Liver (tissue), 9 donors: ENCODE measurements around the gene GPRIN3. TPM values are rescaled to one million over a fixed set of nuclear protein-coding genes. Genes with fewer than 3 reads are reported as not detected.

Experiments used
- DNase-seq: peaks from one replicate; pipeline ENCODE4 v3.0.0-alpha.2; 2017; ENCODE audit warnings: low spot score
- H3K27ac ChIP-seq, 2 donors: one replicate each; pipeline ENCODE4 v1.7.0; 2013; ENCODE audit warnings: inconsistent platforms in 2 of 2, low read length in 2 of 2, control low read depth in 1 of 2, low read depth in 1 of 2, mild to moderate bottlenecking in 1 of 2
- H3K27me3 ChIP-seq, 4 donors: one replicate each; pipeline versions ENCODE4 v1.6.1 to v1.7.0; 2013; ENCODE audit warnings: low read length in 3 of 4, inconsistent platforms in 1 of 4, mild to moderate bottlenecking in 1 of 4, moderate library complexity in 1 of 4; ENCODE audit not compliant: control insufficient read depth in 4 of 4, insufficient read depth in 4 of 4
- H3K36me3 ChIP-seq, 4 donors: one replicate each; pipeline versions ENCODE4 v1.6.1 to v1.7.0; 2013; ENCODE audit warnings: low read length in 3 of 4, mild to moderate bottlenecking in 3 of 4, low read depth in 1 of 4, moderate library complexity in 1 of 4; ENCODE audit not compliant: control insufficient read depth in 4 of 4, insufficient read depth in 3 of 4
- H3K4me1 ChIP-seq, 4 donors: one replicate each; pipeline versions ENCODE4 v1.6.1 to v1.7.0; 2013; ENCODE audit warnings: low read length in 3 of 4, mild to moderate bottlenecking in 3 of 4, moderate library complexity in 1 of 4; ENCODE audit not compliant: control insufficient read depth in 4 of 4, insufficient read depth in 4 of 4
- H3K4me3 ChIP-seq, 3 donors: one replicate each; pipeline versions ENCODE4 v1.6.1 to v1.7.0; 2013; ENCODE audit warnings: low read length in 3 of 3, control low read depth in 1 of 3, low read depth in 1 of 3, mild to moderate bottlenecking in 1 of 3
- H3K9ac ChIP-seq, 2 donors: one replicate each; pipeline ENCODE4 v1.7.0; 2013; ENCODE audit warnings: low read length in 2 of 2, mild to moderate bottlenecking in 2 of 2, moderate library complexity in 2 of 2, control low read depth in 1 of 2, low read depth in 1 of 2
- H3K9me3 ChIP-seq, 4 donors: one replicate each; pipeline versions ENCODE4 v1.6.1 to v1.7.0; 2013; ENCODE audit warnings: low read length in 3 of 4; ENCODE audit not compliant: control insufficient read depth in 4 of 4
- EGR1 ChIP-seq, 2 donors: IDR thresholded peaks; 2 replicates each; pipeline ENCODE4 v1.6.1; 2016 to 2018; ENCODE audit warnings: antibody characterized with exemption in 2 of 2, low read depth in 2 of 2
- FOXA1 ChIP-seq: IDR thresholded peaks from 2 replicates; pipeline ENCODE4 v1.6.1; 2016; ENCODE audit warnings: antibody characterized with exemption
- FOXA2 ChIP-seq: IDR thresholded peaks from 2 replicates; pipeline ENCODE4 v1.6.1; 2016; ENCODE audit warnings: antibody characterized with exemption
- GABPA ChIP-seq, 2 donors: IDR thresholded peaks in 1 of 2; conservative IDR thresholded peaks in 1 of 2; 2 replicates each; pipeline ENCODE4 v1.6.1; 2016; ENCODE audit warnings: antibody characterized with exemption in 2 of 2, mild to moderate bottlenecking in 1 of 2, moderate library complexity in 1 of 2
- HNF4A ChIP-seq, 2 donors: conservative IDR thresholded peaks; 2 replicates each; pipeline ENCODE4 v1.6.1; 2016; ENCODE audit warnings: antibody characterized with exemption in 2 of 2, mild to moderate bottlenecking in 2 of 2
- HNF4G ChIP-seq: IDR thresholded peaks from 2 replicates; pipeline ENCODE4 v1.6.1; 2016; ENCODE audit warnings: antibody characterized with exemption
- JUND ChIP-seq, 2 donors: IDR thresholded peaks; 2 replicates each; pipeline ENCODE4 v1.6.1; 2016; ENCODE audit warnings: antibody characterized with exemption in 2 of 2
- NR2F2 ChIP-seq: IDR thresholded peaks from 2 replicates; pipeline ENCODE4 v1.6.1; 2016; ENCODE audit warnings: antibody characterized with exemption
- REST ChIP-seq: IDR thresholded peaks from 2 replicates; pipeline ENCODE4 v1.6.1; 2016; ENCODE audit warnings: antibody characterized with exemption, mild to moderate bottlenecking
- RXRA ChIP-seq, 2 donors: IDR thresholded peaks; 2 replicates each; pipeline ENCODE4 v1.6.1; 2017 to 2018; ENCODE audit warnings: antibody characterized with exemption in 2 of 2, mild to moderate bottlenecking in 1 of 2
- SP1 ChIP-seq: IDR thresholded peaks from 2 replicates; pipeline ENCODE4 v1.6.1; 2018; ENCODE audit warnings: antibody characterized with exemption, mild to moderate bottlenecking
- TAF1 ChIP-seq: conservative IDR thresholded peaks from 2 replicates; pipeline ENCODE4 v1.6.1; 2016; ENCODE audit warnings: antibody characterized with exemption, mild to moderate bottlenecking
- WGBS: extraction: QIAGEN DNeasy Blood & Tissue Kit; methylation state at CpG from one replicate; pipeline ENCODE4 v1.1.7; 2013; 5-methylcytosine and 5-hydroxymethylcytosine counted together
- polyA plus RNA-seq, 2 donors: library from polyadenylated mRNA; stranded (reverse) in 1 of 2; unstranded in 1 of 2; fragments of 200-250 nt in 1 of 2; fragments of >200 nt in 1 of 2; fragmentation: Nextera tagmentation in 1 of 2; extraction: Ambion mirVana in 1 of 2; gene quantifications; one replicate each; pipeline versions ENCODE4 v1.2.1 to v1.2.3, GENCODE V29; 2013 to 2015
- total RNA-seq, 2 donors: library from RNA; depleted of rRNA; stranded (reverse); fragments of >200 nt; gene quantifications; one replicate each; pipeline ENCODE4 v1.2.3, GENCODE V29; 2014
- TF ChIP-seq, protein P1 (sequence below): IDR thresholded peaks from 2 replicates; pipeline ENCODE4 v1.6.1; 2016; ENCODE audit warnings: antibody characterized with exemption
- TF ChIP-seq, protein P2 (sequence below): fragments of 150-350 bp; IDR thresholded peaks from 2 replicates; pipeline ENCODE4 v1.5.1; 2017; ENCODE audit warnings: improper control_type of control experiment, low read depth, low read length; ENCODE audit not compliant: missing input control
- TF ChIP-seq, protein P3 (sequence below): IDR thresholded peaks from 2 replicates; pipeline ENCODE4 v1.6.1; 2016; ENCODE audit warnings: antibody characterized with exemption
- donor health status: healthy.
- donor health status: healthy.
- donor health status: healthy.
- donor health status: healthy.
- donor health status: healthy.

The GPRIN3 gene
- total and polyA plus RNA-seq, 4 donors, result 0.25 to 1.5 (median 0.95) TPM

DNA sequence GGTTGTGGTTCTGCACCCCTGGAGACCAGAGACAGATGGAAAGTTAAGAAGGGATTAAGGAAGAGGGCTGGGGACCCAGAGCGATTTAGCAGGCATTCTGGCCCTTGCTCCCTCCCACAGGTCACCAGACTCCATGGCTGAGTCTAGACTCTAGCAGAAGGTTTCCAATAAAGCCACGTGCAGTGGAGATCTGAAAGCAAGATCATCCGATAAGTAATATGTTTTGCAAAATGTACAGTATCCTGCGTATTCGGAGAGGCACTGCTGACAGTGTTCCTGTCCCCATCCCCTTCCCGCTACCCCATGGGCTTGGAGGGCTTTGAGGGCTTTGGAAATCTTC lies 531 bp upstream of the GPRIN3 start:
- WGBS, result 36% methylated on average over 6 of the region's 6 CpGs
- no peak for DNase-seq
- Histone ChIP-seq H3K9ac (no peak overlapping the region), H3K27ac (no peak overlapping the region), H3K9me3 (no peaks in the 10 kb centered on the region), H3K36me3 (no peaks in the 10 kb centered on the region), H3K4me1 (peaks cover 0 to 24% (median 7%) of the 10 kb centered on the region in 4 donors), H3K4me3 (peak overlapping the region in 2 of 3 donors; percentile 64 to 66), H3K27me3 (no peaks in the 10 kb centered on the region)
- TF ChIP-seq REST (no peak), FOXA2 (no peak), EGR1 (IDR thresholded peaks at IDR 0.05; ENCODE audit: low read depth in 2 of 2) (no peak), TAF1 (no peak), FOXA1 (no peak), SP1 (no peak)
- TF ChIP-seq, protein P1, sequence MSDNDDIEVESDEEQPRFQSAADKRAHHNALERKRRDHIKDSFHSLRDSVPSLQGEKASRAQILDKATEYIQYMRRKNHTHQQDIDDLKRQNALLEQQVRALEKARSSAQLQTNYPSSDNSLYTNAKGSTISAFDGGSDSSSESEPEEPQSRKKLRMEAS, result no peak

DNA sequence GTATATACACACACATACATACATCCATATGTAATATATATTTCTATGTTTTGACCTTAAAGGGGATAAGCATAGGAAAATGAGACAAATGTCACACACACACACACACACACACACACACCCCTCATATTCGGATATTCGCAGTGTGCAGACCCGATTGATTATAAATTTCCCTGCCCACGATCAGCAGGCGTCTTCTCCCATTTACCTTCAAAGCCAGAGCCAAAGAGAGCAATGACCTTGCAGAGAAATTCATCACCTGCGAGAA lies 488 bp downstream of the GPRIN3 start:
- Histone ChIP-seq H3K4me3 (peak overlapping the region; percentile 46 to 66 (median 64)), H3K4me1 (peaks cover 0 to 24% (median 7%) of the 10 kb centered on the region in 4 donors), H3K27ac (peak overlapping the region; percentile 52 to 59), H3K36me3 (no peaks in the 10 kb centered on the region), H3K9me3 (no peaks in the 10 kb centered on the region), H3K27me3 (no peaks in the 10 kb centered on the region), H3K9ac (peak overlapping the region in 1 of 2 donors; percentile 87)
- no peak for DNase-seq
- no peak for TF ChIP-seq GABPA (IDR thresholded peaks at IDR 0.05 in 1 of 2, conservative IDR thresholded peaks at IDR 0.05 in 1 of 2)
- TF ChIP-seq, protein P1, result no peak
- no peak for TF ChIP-seq RXRA (IDR thresholded peaks at IDR 0.05)
- no peak for TF ChIP-seq HNF4A (conservative IDR thresholded peaks at IDR 0.05)
- WGBS, result 14% methylated on average over 6 of the region's 6 CpGs

DNA sequence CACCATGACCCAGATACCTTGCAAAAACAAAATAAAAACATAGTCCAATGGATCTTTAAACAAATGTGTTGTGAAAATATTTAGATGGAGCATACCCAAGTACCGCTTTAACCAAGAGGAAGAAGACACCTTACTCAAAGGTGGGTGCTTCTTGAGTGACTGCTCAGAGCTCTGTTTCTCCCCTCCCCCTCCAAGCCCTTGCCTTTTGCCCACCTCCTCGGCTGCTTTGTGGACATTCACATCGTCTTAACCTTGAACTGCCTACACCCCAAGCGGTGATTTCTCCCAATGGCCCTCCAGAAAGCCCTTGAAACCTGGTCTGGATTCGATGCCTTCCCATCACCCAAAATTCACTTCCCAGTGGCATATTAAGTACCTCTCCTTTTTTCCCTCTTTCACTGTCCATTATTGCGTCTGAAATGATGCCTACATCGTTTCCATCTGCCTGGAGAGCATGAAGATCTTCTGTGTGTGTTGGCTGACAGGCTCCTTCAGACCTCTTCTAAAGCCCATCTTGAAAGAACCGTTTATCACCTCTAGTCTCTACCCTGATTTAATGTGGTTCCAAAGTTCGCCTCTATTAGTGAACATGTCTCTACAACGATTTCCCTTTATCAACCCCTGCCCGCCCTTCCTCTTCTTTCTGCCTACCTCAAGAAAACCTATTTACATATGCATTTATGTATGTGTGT lies 968 bp downstream of the GPRIN3 start:
- Histone ChIP-seq H3K9ac (peak overlapping the region in 1 of 2 donors; percentile 87), H3K9me3 (no peaks in the 10 kb centered on the region), H3K4me3 (peak overlapping the region in 1 of 3 donors; percentile 66), H3K36me3 (no peaks in the 10 kb centered on the region), H3K27ac (peak overlapping the region; percentile 14 to 52), H3K4me1 (peaks cover 0 to 24% (median 7%) of the 10 kb centered on the region in 4 donors), H3K27me3 (no peaks in the 10 kb centered on the region)
- DNase-seq, result no peak
- 46% methylated on average over 11 of the region's 11 CpGs for WGBS
- TF ChIP-seq SP1 (no peak), NR2F2 (no peak), TAF1 (no peak), EGR1 (IDR thresholded peaks at IDR 0.05; ENCODE audit: low read depth in 2 of 2) (no peak), REST (no peak), JUND (IDR thresholded peaks at IDR 0.05) (no peak), HNF4G (no peak)
- TF ChIP-seq, protein P2, sequence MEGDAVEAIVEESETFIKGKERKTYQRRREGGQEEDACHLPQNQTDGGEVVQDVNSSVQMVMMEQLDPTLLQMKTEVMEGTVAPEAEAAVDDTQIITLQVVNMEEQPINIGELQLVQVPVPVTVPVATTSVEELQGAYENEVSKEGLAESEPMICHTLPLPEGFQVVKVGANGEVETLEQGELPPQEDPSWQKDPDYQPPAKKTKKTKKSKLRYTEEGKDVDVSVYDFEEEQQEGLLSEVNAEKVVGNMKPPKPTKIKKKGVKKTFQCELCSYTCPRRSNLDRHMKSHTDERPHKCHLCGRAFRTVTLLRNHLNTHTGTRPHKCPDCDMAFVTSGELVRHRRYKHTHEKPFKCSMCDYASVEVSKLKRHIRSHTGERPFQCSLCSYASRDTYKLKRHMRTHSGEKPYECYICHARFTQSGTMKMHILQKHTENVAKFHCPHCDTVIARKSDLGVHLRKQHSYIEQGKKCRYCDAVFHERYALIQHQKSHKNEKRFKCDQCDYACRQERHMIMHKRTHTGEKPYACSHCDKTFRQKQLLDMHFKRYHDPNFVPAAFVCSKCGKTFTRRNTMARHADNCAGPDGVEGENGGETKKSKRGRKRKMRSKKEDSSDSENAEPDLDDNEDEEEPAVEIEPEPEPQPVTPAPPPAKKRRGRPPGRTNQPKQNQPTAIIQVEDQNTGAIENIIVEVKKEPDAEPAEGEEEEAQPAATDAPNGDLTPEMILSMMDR, result no peak
- TF ChIP-seq, protein P1, result no peak
- TF ChIP-seq, protein P3, sequence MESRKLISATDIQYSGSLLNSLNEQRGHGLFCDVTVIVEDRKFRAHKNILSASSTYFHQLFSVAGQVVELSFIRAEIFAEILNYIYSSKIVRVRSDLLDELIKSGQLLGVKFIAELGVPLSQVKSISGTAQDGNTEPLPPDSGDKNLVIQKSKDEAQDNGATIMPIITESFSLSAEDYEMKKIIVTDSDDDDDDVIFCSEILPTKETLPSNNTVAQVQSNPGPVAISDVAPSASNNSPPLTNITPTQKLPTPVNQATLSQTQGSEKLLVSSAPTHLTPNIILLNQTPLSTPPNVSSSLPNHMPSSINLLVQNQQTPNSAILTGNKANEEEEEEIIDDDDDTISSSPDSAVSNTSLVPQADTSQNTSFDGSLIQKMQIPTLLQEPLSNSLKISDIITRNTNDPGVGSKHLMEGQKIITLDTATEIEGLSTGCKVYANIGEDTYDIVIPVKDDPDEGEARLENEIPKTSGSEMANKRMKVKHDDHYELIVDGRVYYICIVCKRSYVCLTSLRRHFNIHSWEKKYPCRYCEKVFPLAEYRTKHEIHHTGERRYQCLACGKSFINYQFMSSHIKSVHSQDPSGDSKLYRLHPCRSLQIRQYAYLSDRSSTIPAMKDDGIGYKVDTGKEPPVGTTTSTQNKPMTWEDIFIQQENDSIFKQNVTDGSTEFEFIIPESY, result no peak
